Stimulated activated CD8-positive, alpha-beta memory T cell treated with anti-CD3 and anti-CD28 coated beads, Interleukin-7, amount 100 ng/mL, for 4 hours (primary cell): Measurements from ENCODE around the gene PNRC1.
"Not testable (repeated sequence)": the region's sequence is repeated elsewhere in the genome, so short reads cannot be mapped to it uniquely, and the experiment has no call there.

Experiments
- DNase-seq, 2 donors: peaks; one replicate each; pipeline ENCODE4 v3.0.0-alpha.2; 2020; ENCODE audit warnings: low read depth in 2 of 2

The PNRC1 gene

DNA sequence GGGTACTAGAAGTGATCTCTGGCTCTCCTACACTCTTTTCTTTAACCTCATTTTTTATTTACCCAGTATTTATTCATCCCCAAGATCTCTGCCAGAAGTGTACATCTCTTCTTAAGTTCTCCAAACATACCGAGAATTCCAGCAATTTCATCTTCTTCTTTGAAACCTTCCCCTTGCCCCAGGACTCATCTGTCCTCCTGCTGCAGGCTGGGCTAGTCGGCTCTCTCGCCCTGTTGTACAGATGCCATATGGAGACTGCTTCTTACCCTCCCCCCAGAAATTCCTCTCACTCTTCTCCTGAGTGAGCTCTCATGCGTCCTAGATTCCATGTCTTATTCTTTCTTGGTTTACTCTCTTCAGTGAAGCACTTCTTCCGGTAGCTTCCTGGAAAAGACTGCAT, 21.9 kb upstream of the PNRC1 start:
- DNase-seq: no peak

- DNase-seq: no peak
These were observed 21.3 kb upstream of the PNRC1 start for GRCh38 chr6:89059227-89059626.

GRCh38 chr6:89063881-89064280, 16.7 kb upstream of the PNRC1 start:
- DNase-seq: no peak

- not testable (repeated sequence) for DNase-seq
These were observed 15.6 kb upstream of the PNRC1 start for GRCh38 chr6:89064931-89065330.

DNA sequence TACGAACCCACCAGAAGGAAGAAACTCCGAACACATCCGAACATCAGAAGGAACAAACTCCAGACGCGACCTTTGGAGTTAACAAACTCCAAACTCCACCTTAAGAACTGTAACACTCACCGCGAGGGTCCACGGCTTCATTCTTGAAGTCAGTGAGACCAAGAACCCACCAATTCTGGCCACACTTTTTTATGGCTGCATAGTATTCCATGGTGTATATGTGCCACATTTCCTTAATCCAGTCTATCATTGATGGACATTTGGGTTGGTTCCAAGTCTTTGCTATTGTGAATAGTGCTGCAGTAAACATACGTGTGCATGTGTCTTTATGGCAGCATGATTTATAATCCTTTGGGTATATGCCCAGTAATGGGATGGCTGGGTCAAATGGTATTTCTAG, 14.4 kb upstream of the PNRC1 start:
- DNase-seq: not testable (repeated sequence)

- DNase-seq: no peak
These were observed 13.5 kb upstream of the PNRC1 start for GRCh38 chr6:89066940-89067646.

- no peak for DNase-seq
These were observed 12.8 kb upstream of the PNRC1 start for GRCh38 chr6:89067796-89068195.

DNA sequence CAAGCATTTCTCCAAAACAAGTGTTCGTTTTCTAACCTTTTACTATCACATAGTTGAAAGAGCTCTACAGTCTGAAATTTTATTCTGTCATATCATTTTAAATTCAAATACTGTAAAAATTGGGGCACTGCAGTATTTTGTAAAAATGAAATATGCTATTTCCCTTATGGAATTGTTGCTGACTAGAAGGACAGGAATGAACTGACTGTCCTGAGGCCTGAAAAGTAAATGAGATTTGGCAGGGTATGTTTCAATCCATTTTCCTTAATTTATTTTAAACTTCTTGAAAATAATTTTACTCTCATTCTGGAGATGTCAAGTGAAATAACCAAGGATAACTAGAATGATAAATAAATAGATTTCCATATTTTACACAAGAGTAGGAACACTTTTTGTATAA, 11.9 kb upstream of the PNRC1 start:
- no peak for DNase-seq

DNA sequence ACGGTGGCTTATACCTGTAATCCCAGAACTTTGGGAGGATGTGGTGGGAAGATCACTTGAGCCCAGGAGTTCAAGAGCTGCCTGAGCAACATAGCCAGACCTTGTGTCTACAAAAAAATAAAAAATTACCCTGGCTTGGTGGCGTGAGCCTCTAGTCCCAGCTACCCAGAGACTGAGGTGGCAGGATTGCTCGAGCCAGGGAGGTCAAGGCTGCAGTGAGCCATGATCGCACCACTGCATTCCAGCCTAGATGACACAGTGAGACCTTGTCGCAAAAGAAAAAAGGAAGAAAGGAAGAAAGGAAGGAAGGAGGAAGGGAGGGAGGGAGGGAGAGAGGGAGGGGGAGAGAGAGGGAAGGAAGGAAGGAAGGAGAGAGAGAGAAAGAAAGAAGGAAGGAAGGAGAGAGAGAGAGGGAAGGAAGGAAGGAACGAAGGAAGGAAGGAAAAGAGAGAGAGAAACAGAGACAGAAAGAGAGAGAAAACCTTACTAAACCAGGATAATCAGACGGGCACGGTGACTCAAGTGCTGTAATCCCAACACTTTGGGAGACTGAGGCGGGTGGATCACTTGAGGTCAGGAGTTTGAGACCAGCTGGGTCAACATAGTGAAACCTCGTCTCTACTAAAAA, 10.9 kb upstream of the PNRC1 start:
- no peak for DNase-seq

DNA sequence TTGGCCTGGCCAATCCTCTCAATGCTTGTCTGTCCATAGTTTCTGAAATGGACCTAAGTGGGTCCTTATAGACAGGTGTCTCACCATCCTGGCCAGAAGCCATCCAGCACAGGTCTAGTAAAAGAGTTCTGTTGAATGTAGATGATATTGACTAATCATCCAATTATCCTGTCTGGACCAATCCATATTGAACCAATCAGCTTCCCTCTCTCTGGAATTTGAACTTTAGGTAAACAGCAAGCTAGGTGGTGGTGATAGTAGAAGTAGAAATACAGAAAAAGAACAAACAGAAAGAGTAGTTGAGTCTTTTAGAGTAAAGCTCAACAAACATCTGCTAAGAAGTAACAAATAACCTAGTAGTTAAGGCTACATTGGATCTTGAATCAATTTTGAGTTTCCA, 9.5 kb upstream of the PNRC1 start:
- no peak for DNase-seq

GRCh38 chr6:89073014-89073620, 7.4 kb upstream of the PNRC1 start:
- no peak for DNase-seq

DNA sequence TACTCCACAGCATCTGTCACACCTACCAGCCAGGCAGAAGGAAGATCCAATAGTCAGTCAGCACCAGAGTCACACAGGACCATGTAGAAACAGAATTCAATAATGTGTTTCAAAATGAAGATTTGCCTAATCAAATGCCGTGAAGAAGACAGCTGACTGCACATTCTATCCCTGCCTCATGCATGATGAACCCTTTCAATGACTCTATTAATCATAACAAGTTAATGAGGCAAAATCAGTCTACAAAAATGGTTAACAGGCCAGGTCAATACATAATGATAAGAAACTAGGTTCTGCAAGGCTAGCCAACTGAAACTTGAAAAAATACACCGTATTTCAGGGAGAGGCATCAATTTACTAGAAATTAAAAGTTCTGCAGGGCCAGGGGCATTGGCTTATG, 6.7 kb upstream of the PNRC1 start:
- no peak for DNase-seq

- DNase-seq: peak; percentile 49 to 61
These were observed 878 bp upstream of the PNRC1 start for GRCh38 chr6:89079511-89080234.

GRCh38 chr6:89081129-89081422, 525 bp downstream of the PNRC1 start:
- DNase-seq: no peak

DNA sequence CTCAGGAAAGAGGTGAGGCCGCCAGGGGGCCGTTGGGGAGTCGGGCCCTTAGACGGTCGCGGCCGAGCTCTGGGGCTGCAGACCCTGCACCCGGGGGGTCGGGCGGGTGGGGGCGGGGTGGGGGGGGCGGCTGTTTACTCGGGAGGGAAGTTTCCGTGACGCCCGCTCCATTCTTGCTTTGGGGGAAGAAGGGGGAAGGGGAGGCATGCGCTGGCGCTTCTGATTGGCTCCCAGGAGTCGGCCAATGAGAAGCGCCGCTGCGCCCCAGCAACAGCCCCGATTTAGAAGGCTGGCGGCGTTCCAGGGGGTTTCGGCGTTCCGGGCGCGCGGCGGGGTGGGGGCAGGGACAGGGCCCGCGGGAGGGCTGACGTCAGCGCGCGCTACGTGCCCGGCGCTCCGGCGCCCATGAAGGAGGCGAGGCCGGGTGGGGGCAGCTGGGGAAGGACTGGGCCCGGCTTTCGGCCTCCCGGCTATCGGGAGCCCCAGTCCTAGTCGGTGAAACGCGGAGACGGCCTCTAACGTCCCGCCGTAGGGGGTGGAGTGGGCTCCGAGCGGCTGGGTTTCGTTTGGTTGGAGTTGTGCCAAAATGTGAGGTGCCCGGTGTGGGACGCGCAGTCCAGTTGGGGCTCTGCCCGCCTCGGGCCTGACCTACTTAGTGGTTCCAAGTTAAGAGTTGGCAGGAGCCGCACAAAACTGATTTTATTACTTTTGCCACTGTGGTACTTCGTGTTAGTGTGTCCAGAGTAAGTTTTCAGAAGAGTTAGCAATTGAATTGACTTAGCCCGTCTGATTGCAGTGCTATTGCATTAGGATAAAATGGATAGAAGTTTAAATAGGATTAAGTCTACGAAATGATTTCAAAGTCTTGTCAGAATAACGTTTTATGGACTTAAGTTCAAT, 1.1 kb downstream of the PNRC1 start:
- DNase-seq: peak; percentile 94 to 98

DNA sequence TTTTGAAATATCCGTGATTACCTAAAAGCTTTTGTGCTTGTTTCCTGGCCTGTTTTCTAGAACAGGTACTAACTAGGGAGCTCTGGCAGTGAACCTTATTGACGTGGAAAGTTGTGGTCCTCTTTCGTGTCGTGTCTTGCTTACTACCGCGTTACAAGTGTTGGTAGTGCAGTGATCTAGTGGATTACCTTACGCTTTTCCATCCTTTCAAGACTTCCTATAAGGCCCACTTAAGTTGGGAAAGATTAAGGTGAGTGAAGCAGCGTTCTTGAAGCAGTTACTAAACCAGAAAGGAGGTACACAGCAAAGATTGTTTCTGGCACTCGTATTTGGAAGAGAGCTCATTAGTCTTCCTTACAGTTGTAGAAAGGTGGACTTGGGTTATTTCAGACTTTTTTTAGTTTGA, 1.9 kb downstream of the PNRC1 start:
- DNase-seq: no peak

- DNase-seq: no peak
These were observed 4.0 kb downstream of the PNRC1 start for GRCh38 chr6:89084542-89084941.

DNA sequence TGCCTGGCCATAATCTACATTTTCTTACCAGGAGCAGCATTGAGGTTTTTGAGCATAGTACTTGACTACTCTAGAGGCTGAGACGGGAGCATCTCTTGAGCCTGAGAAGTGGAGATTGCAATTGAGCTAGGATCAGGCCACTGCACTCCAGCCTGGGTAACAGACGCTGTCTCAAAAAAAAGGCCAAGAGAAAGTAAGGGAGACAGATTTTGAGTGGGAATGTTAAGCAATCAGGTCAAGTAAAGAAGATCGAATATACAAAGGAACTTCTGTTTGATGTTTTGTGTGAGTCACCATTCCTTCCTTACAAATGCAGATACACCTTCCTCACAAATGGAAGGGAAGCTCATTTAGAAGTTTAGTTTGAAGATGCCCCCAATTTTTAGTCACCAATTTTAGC, 4.4 kb downstream of the PNRC1 start:
- no peak for DNase-seq

DNA sequence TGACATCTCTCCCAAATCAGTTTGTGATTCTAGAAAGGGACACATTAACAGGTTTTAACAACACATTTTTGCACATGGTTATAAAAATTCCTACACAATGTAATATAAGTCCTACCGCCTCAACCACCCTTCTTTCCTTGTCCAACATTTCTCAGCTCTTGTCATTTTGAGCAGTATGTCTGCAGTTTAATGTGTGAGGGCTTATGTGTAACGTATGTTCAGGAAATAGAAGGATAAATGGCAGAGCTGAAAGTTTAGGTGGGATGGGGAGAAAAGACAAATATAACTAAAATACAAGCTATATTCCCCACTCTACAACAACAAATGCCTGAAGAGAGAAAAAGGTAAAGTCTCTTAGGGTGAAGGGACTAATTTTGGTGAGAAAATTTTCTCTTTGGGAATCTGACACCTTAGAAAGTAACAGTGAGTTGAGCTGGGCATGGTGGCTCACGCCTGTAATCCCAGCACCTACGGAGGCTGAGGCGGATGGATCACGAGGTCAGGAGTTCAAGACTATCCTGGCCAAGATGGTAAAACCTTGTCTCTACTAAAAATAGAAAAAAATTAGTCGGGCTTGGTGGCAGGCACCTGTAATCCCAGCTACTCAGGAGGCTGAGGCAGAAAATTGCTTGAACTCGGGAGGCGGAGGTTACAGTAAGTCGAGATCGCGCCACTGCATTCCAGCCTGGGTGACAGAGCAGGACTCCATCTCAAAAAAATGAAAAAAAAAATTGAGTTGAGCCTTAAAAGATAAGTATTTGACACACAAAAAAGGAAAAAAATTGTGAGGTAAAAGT, 5.1 kb downstream of the PNRC1 start:
- no peak for DNase-seq

GRCh38 chr6:89087881-89088280, 7.3 kb downstream of the PNRC1 start:
- DNase-seq: no peak

DNA sequence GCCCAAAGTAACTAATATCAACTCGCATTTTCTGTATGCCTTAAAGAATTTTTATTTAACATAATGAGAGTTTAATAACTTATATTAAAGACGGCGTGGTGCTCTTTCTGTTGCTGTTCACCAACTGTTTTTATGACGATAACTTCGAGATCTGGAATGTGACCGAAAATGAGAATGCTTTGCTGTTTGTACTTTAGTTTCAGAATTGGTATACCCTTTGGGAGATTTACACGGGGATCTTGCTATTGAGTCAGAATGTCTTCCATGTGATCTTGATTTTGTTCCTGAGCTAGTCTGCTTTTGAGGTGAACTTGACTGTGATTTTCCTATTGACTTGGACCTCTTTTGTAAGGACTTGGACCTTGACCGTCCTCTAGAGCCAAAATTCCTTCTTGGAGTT, 17.9 kb downstream of the PNRC1 start:
- DNase-seq: no peak
